D721Med (cell line): ENCODE data around the gene KRT7.
"Not testable (repeated sequence)": the region's sequence is repeated elsewhere in the genome, so short reads cannot be mapped to it uniquely, and the experiment has no call there.

Experiments
- DNase-seq: peaks from one replicate; pipeline ENCODE4 v3.0.0; 2011; ENCODE audit warnings: low spot score; ENCODE audit not compliant: insufficient read length
- FAIRE-seq: peaks from 2 replicates; lab custom pipeline; 2011; peaks lifted over from hg19 to GRCh38; lab: Jason Lieb, UNC
- TF ChIP-seq, protein P1 (sequence below): IDR thresholded peaks from 2 replicates; pipeline ENCODE4 v1.5.1; 2012; ENCODE audit warnings: mild to moderate bottlenecking, control low read depth; ENCODE audit not compliant: insufficient read depth; ENCODE audit errors: missing control alignments

KRT7 gene

DNA sequence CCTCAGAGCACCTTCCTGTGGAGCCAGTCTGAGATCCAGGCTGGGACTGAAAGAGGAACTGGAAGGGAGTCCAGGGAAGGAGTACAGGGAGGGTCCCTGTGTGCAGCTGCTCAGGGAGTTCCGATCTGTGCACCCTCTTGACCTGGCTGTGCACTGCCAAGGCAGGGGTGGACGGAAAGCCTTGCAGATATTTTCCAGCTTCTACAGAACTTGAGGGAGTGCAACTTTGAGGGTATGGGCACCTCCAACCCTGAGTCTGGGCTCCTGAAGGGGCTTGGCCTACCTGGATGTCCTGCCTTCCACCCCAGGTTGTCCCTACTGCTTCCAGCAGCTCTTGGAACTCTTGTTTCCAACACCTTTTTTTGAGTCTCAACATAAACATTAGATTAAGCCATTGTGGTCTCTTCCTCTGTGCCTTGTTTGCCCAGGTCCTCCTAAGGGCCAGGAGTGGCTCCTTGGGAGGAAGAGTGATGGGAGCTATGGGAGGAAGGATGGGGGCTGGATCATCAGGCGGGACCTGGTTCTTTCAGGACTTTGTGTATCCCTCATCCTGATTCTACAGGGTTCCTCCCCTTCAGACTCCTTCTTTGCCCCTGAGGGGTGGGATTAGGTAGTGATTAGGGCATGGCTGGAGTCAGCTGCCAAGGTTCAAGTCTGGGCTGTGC is 3.5 kb downstream of the KRT7 start:
- FAIRE-seq (no peak), DNase-seq (no peak)
- TF ChIP-seq, protein P1, sequence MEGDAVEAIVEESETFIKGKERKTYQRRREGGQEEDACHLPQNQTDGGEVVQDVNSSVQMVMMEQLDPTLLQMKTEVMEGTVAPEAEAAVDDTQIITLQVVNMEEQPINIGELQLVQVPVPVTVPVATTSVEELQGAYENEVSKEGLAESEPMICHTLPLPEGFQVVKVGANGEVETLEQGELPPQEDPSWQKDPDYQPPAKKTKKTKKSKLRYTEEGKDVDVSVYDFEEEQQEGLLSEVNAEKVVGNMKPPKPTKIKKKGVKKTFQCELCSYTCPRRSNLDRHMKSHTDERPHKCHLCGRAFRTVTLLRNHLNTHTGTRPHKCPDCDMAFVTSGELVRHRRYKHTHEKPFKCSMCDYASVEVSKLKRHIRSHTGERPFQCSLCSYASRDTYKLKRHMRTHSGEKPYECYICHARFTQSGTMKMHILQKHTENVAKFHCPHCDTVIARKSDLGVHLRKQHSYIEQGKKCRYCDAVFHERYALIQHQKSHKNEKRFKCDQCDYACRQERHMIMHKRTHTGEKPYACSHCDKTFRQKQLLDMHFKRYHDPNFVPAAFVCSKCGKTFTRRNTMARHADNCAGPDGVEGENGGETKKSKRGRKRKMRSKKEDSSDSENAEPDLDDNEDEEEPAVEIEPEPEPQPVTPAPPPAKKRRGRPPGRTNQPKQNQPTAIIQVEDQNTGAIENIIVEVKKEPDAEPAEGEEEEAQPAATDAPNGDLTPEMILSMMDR, result no peak

GRCh38 chr12:52238207-52238840 is 5.3 kb downstream of the KRT7 start:
- DNase-seq (no peak), FAIRE-seq (no peak)
- TF ChIP-seq, protein P1, result no peak

- TF ChIP-seq, protein P1, result no peak
- DNase-seq (no peak), FAIRE-seq (no peak)
Observed at GRCh38 chr12:52238916-52239646, 6.0 kb downstream of the KRT7 start.

DNA sequence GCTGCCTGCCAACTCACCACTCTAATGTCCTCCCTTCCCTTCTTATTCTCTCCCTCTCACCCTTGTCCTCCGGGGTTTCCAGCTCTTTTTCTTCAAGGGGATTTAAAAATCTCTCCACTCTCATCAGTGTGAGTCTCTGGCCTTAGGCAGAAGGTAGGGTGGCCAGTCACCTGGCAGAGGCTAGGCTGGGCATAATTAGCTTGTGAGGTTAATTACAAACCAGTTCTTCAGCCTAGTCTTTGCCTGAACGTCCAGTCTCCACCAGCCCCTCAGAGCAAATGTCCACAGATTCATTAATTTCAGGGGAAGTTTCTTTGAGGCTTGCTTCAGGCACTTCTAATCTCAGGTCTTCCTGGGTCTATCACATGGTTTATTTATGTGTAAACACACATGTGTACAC is 6.7 kb downstream of the KRT7 start:
- FAIRE-seq (no peak), DNase-seq (no peak)
- TF ChIP-seq, protein P1, result no peak

DNA sequence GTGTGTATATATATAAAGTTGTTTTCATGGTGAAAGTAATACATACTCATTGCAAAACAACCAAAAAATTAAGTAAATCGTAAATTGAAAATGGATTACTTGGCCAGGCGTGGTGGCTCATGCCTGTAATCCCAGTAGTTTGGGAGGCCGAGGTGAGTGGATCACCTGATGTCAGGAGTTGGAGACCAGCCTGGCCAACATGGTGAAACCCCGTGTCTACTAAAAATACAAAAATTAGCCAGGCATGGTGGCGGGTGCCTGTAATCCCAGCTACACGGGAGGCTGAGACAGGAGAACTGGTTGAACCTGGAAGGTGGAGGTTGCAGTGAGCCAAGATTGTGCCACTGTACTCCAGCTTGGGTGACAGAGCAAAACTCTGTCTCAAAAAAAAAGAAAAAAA is 7.2 kb downstream of the KRT7 start:
- DNase-seq, FAIRE-seq: not testable (repeated sequence)

DNA sequence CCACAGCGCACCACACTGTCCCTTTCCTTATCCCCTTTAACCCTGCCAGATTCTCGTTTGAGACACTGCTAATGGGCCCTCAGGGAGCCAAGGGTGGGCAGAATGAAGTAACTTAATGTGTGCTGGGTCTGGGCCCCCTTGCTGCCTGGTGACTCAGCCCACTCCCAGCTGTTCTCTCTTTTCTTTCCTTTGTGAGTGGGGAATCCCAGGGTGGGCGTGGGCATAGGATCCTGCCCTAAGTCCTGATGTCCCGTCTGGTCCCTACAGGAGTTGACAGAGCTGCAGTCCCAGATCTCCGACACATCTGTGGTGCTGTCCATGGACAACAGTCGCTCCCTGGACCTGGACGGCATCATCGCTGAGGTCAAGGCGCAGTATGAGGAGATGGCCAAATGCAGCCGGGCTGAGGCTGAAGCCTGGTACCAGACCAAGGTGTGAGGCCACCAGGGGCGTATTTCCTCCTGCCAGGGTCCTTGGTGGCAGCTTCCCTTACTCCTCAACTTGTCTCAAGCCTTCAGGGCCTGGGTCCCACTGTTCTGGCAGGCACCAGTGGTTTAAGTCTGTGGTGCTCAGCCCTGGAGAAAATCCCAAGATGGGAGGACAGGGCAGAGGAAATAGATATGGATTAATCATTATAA is 8.3 kb downstream of the KRT7 start:
- no peak for DNase-seq
- FAIRE-seq, result no peak

More for the DNA sequence above, 8.3 kb downstream of the KRT7 start:
- TF ChIP-seq, protein P1, result no peak
